SK-N-SH (cell line): ENCODE data around the gene PTAFR. TPM values are rescaled to one million over a fixed set of nuclear protein-coding genes. Genes with fewer than 3 reads are reported as not detected.

ENCODE experiments used
- CTCF ChIA-PET: fragments of 300-600, 350-600 bp; formaldehyde crosslinking; extraction: SDS; loops from one replicate; lab custom pipeline; 2021; lab: Yijun Ruan, JAX
- POLR2A ChIA-PET: fragments of 350-600 bp; sonication (Branson Sonifier 250); formaldehyde crosslinking; extraction: SDS; loops from one replicate; lab custom pipeline; 2020; ENCODE audit warnings: antibody characterized with exemption, inconsistent platforms; lab: Yijun Ruan, JAX
- DNase-seq: peaks from one replicate; pipeline ENCODE4 v3.0.0; 2012
- H2AFZ ChIP-seq: fragments of 200-600 bp; sonication (generic); 2 replicates; pipeline ENCODE4 v1.8.1; 2016; ENCODE audit warnings: antibody characterized with exemption, mild to moderate bottlenecking, low read depth
- H3F3A ChIP-seq: fragments of 200-600 bp; sonication (generic); replicated peaks from 2 replicates; pipeline ENCODE3; 2016; ENCODE audit warnings: antibody characterized with exemption, mild to moderate bottlenecking; ENCODE audit not compliant: insufficient read depth
- H3K27ac ChIP-seq, 2 experiments: fragments of 200-500 bp in 1 of 2; fragments of 200-600 bp in 1 of 2; sonication (Bioruptor generic) in 1 of 2; sonication (generic), shearing (Covaris generic) in 1 of 2; 2 replicates each; pipeline versions ENCODE4 v1.5.1 to v1.6.1; 2014 to 2016; ENCODE audit warnings: low read depth in 2 of 2, inconsistent platforms in 1 of 2, low read length in 1 of 2, mild to moderate bottlenecking in 1 of 2, mixed read lengths in 1 of 2
- H3K27me3 ChIP-seq: fragments of 200-600 bp; sonication (generic), shearing (Covaris generic); 2 replicates; pipeline ENCODE4 v1.6.1; 2016; ENCODE audit warnings: mixed run types; ENCODE audit not compliant: insufficient read depth
- H3K36me3 ChIP-seq, 2 experiments: fragments of 200-500 bp in 1 of 2; fragments of 200-600 bp in 1 of 2; sonication (Bioruptor generic) in 1 of 2; sonication (generic) in 1 of 2; replicated peaks in 1 of 2; 2 replicates each; pipeline versions ENCODE3 to v1.5.1; 2014 to 2016; ENCODE audit warnings: low read length in 1 of 2, mild to moderate bottlenecking in 1 of 2; ENCODE audit not compliant: insufficient read depth in 2 of 2, control insufficient read depth in 1 of 2
- H3K4me1 ChIP-seq, 2 experiments: fragments of 200-500 bp in 1 of 2; fragments of 200-600 bp in 1 of 2; sonication (Bioruptor generic) in 1 of 2; sonication (generic), shearing (Covaris generic) in 1 of 2; 2 replicates each; pipeline versions ENCODE4 v1.5.1 to v1.6.1; 2014 to 2016; ENCODE audit warnings: low read depth in 1 of 2, low read length in 1 of 2, mixed run types in 1 of 2; ENCODE audit not compliant: insufficient read depth in 2 of 2, control insufficient read depth in 1 of 2
- H3K4me2 ChIP-seq: fragments of 200-600 bp; sonication (generic), shearing (Covaris generic); 2 replicates; pipeline ENCODE4 v1.6.1; 2017; ENCODE audit warnings: mixed run types
- H3K4me3 ChIP-seq, 2 experiments: fragments of 200-500 bp in 1 of 2; fragments of 200-600 bp in 1 of 2; sonication (Bioruptor generic) in 1 of 2; sonication (generic), shearing (Covaris generic) in 1 of 2; 2 replicates each; pipeline versions ENCODE4 v1.5.1 to v1.8.1; 2014 to 2016; ENCODE audit warnings: low read depth in 2 of 2, inconsistent platforms in 1 of 2, low read length in 1 of 2, mild to moderate bottlenecking in 1 of 2, mixed read lengths in 1 of 2, moderate library complexity in 1 of 2
- H3K79me2 ChIP-seq: fragments of 200-600 bp; sonication (generic); 2 replicates; pipeline ENCODE4 v1.8.1; 2017; ENCODE audit warnings: mild to moderate bottlenecking; ENCODE audit not compliant: insufficient read depth
- H3K9ac ChIP-seq: fragments of 200-600 bp; sonication (generic); 2 replicates; pipeline ENCODE4 v1.6.1; 2017; ENCODE audit warnings: mixed run types
- H3K9me2 ChIP-seq: fragments of 200-600 bp; sonication (generic); 2 replicates; pipeline ENCODE4 v1.6.1; 2017; ENCODE audit warnings: mixed run types
- H3K9me3 ChIP-seq: fragments of 200-600 bp; sonication (generic); 2 replicates; pipeline ENCODE4 v1.6.1; 2017; ENCODE audit warnings: mixed run types, mild to moderate bottlenecking, moderate library complexity
- H4K20me1 ChIP-seq: fragments of 200-600 bp; sonication (generic); 2 replicates; pipeline ENCODE4 v1.6.1; 2017; ENCODE audit warnings: mild to moderate bottlenecking, mixed run types; ENCODE audit not compliant: insufficient read depth
- FOSL2 ChIP-seq: IDR thresholded peaks from 2 replicates; pipeline ENCODE4 v1.4.0; 2012; ENCODE audit warnings: low read depth, mild to moderate bottlenecking, moderate library complexity, borderline replicate concordance
- FOXJ3 ChIP-seq: sonication (generic); formaldehyde crosslinking; IDR thresholded peaks from 2 replicates; pipeline ENCODE4 v1.5.1; 2020; ENCODE audit warnings: mild to moderate bottlenecking, missing genetic modification reagents
- FOXM1 ChIP-seq: IDR thresholded peaks from 2 replicates; pipeline ENCODE4 v1.4.0; 2012; ENCODE audit warnings: low read depth, mild to moderate bottlenecking
- JUND ChIP-seq: IDR thresholded peaks from 2 replicates; pipeline ENCODE4 v1.4.0; 2012
- MXI1 ChIP-seq: IDR thresholded peaks from 2 replicates; pipeline ENCODE4 v1.6.1; 2012; ENCODE audit warnings: mild to moderate bottlenecking, low read depth, low read length, improper control_type of control experiment
- NRF1 ChIP-seq: IDR thresholded peaks from 2 replicates; pipeline ENCODE4 v1.6.1; 2012; ENCODE audit warnings: low read depth, mild to moderate bottlenecking, low read length
- PBX3 ChIP-seq: IDR thresholded peaks from 2 replicates; pipeline ENCODE4; 2012
- POLR2AphosphoS5 ChIP-seq: IDR thresholded peaks from 2 replicates; pipeline ENCODE4 v1.6.1; 2012; ENCODE audit warnings: low read depth, low read length
- RCOR1 ChIP-seq: fragments of 150-350 bp; IDR thresholded peaks from 2 replicates; pipeline ENCODE4 v1.6.1; 2017; ENCODE audit warnings: antibody characterized with exemption, low read length
- TAF1 ChIP-seq: IDR thresholded peaks from 2 replicates; pipeline ENCODE4 v1.6.1; 2012; ENCODE audit warnings: low read depth, mild to moderate bottlenecking, low read length, moderate library complexity, borderline replicate concordance
- TCF12 ChIP-seq: IDR thresholded peaks from 2 replicates; pipeline ENCODE4 v1.4.0; 2012
- TEAD4 ChIP-seq: IDR thresholded peaks from 2 replicates; pipeline ENCODE4 v1.4.0; 2012; ENCODE audit warnings: mild to moderate bottlenecking, borderline replicate concordance; ENCODE audit not compliant: insufficient read depth
- USF2 ChIP-seq: fragments of 150-350 bp; IDR thresholded peaks from 2 replicates; pipeline ENCODE4 v1.6.1; 2017; ENCODE audit warnings: antibody characterized with exemption, low read length, low read depth, borderline replicate concordance
- ZBTB33 ChIP-seq: IDR thresholded peaks from 2 replicates; pipeline ENCODE4 v1.4.0; 2012; ENCODE audit warnings: low read depth, borderline replicate concordance
- WGBS: methylation state at CpG from one replicate; pipeline ENCODE4 v1.1.6; 2017; ENCODE audit warnings: low lambda C conversion rate; 5-methylcytosine and 5-hydroxymethylcytosine counted together
- polyA plus RNA-seq, 3 experiments: library from polyadenylated mRNA; depleted of rRNA; stranded (reverse); fragments of >200 nt; gene quantifications; 2 replicates each; pipeline ENCODE4 v1.2.3, GENCODE V29; 2012

PTAFR gene
- polyA plus RNA-seq, 1 of the 3 experiments (the other 2 are of a cell fraction): 0.05 TPM

- Histone ChIP-seq H2AFZ (no peak overlapping the region), H3K4me1 (no peaks in the 10 kb centered on the region; a peak in 1 of 4 replicates), H3F3A (no peaks in the 10 kb centered on the region), H4K20me1 (no peaks in the 10 kb centered on the region), H3K9me2 (no peaks in the 10 kb centered on the region), H3K36me3 (no peaks in the 10 kb centered on the region), H3K9me3 (no peaks in the 10 kb centered on the region), H3K9ac (no peak overlapping the region), H3K79me2 (no peaks in the 10 kb centered on the region), H3K4me2 (no peak overlapping the region), H3K4me3 (no peak overlapping the region), H3K27ac (no peak overlapping the region), H3K27me3 (no peaks in the 10 kb centered on the region; the same call in 1 of the 2 replicates)
- POLR2A ChIA-PET: no interaction called here
- DNase-seq: no peak
- WGBS: 27% methylated on average over 5 of the region's 5 CpGs
- CTCF ChIA-PET: interaction anchor here (1.5 kb wide), 1 partner anchor 14 kb away, joined by 3 read pairs; no protein-coding TSS in a partner anchor
- no peak for TF ChIP-seq USF2
- no peak for TF ChIP-seq MXI1
- TF ChIP-seq NRF1: no peak
- no peak for TF ChIP-seq POLR2AphosphoS5
- TF ChIP-seq FOXJ3: no peak
- TF ChIP-seq JUND: no peak
Measured at GRCh38 chr1:28126783-28127490, 49.6 kb downstream of the PTAFR start.

- no peak overlapping the region for H3K4me3 ChIP-seq
- H3K27me3 ChIP-seq: no peaks in the 10 kb centered on the region; the same call in 1 of the 2 replicates
- no peak for TF ChIP-seq USF2
- no peak for TF ChIP-seq TEAD4
- no peak for TF ChIP-seq TCF12
- no peak for TF ChIP-seq ZBTB33
- no peak for TF ChIP-seq PBX3
- no peak for TF ChIP-seq TAF1
- no peak for TF ChIP-seq RCOR1
- TF ChIP-seq FOSL2: no peak
- no peak for TF ChIP-seq FOXM1
- H3K9me2 ChIP-seq: no peaks in the 10 kb centered on the region
- no peaks in the 10 kb centered on the region; a peak in 1 of 4 replicates for H3K4me1 ChIP-seq
- H3F3A ChIP-seq: no peaks in the 10 kb centered on the region
- no peaks in the 10 kb centered on the region for H3K36me3 ChIP-seq
- H2AFZ ChIP-seq: no peak overlapping the region
- ChIA-PET CTCF (interaction anchor here (1.5 kb wide), 1 partner anchor 14 kb away, joined by 3 read pairs; no protein-coding TSS in a partner anchor), POLR2A (no interaction called here)
- no peak for DNase-seq
- no peaks in the 10 kb centered on the region for H3K79me2 ChIP-seq
- no peaks in the 10 kb centered on the region for H4K20me1 ChIP-seq
- no peak overlapping the region for H3K9ac ChIP-seq
- WGBS: 58% methylated on average over 3 of the region's 3 CpGs
- H3K9me3 ChIP-seq: no peaks in the 10 kb centered on the region
- H3K4me2 ChIP-seq: no peak overlapping the region
- no peak overlapping the region for H3K27ac ChIP-seq
Measured at GRCh38 chr1:28126212-28126611, 50.3 kb downstream of the PTAFR start.
